Midbrain (tissue), 1 donor: ENCODE results near the gene MACROH2A2.
"Not testable (repeated sequence)": the region's sequence is repeated elsewhere in the genome, so short reads cannot be mapped to it uniquely, and the experiment has no call there.

Source experiments
- DNase-seq: peaks from one replicate; lab custom pipeline; 2025; lab: John Stamatoyannopoulos, UW

Gene MACROH2A2

GRCh38 chr10:70067586-70067985 lies 14.9 kb downstream of the MACROH2A2 start:
- no peak for DNase-seq

DNA sequence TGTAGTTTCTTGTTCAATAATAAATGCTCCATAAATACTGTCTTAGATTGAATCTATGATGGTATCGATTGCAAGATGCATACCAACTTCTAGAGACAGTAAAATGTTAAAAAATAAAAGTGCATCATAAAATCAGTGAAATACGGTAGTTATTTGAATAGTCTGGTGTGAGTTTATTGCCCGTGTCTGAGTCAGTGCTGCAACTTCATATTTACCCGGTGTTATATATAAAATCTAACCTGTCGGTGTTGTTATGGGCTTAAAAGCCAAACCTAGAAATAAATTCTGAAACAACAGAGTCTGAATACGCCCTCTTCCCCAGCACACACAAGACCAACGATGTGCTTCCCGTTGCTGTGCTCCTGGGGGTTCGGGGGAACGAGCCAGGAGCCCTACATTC lies 16.3 kb downstream of the MACROH2A2 start:
- DNase-seq: no peak

GRCh38 chr10:70069346-70069745 lies 16.7 kb downstream of the MACROH2A2 start:
- no peak for DNase-seq

- DNase-seq: no peak
Measured at GRCh38 chr10:70070834-70071233, 18.2 kb downstream of the MACROH2A2 start.

DNA sequence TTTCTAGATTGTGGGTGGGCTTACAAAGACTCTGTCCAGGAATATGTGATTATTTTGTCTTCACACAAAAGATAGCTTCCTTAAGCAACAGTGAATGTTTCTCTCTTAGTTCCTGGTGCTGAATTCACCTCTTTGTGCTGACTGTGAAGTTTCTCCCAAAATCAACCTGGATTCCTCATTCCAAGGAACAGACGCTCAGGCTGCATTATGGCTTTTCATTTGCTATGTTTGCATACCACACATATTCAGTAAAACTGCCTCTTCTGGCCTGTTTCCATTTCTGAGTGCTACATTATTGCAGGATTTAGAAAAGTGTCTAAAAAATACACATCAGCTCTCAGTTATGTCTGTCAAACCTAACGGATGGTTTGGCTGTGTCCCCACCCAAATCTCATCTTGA lies 21.5 kb downstream of the MACROH2A2 start:
- no peak for DNase-seq

DNA sequence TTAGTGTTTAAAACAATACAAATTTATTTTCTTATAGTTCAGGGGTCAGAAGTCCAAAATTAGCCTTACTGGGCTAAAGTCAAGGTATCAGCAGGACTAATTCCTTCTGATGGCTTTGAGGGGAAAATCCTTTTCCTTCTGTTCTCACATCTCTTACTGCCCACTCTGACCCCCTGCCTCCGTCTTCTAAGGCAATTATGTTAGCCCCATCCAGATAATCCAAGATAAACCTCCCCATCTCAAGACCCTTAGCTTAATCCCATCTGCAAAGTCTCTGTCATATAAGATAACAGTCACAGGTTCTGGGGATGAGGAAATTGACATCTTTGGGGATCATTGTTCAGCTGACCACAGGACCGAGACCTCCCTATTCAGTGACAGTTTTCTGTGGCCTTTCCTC lies 22.3 kb downstream of the MACROH2A2 start:
- no peak for DNase-seq

DNA sequence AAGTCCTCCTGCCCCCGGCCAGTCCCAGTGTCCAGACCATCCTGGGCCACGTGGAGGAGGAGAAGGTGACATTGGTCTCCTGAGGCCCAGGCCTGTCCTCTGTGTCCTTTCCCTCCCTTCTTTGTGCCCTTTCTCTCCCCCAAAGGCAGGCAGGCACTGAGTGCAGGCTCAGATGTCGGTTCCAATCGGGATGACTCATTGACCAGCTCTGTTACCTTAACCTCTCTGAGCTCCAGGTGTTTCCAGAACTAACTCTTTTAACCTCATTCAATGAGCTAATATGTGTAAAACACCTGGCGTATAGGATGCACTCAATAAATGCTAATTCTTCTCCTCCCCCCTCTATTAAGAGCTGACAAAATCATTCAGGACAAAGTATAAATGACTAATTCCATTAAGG lies 25.7 kb downstream of the MACROH2A2 start:
- DNase-seq: no peak

GRCh38 chr10:70078937-70079336 lies 26.3 kb downstream of the MACROH2A2 start:
- DNase-seq: no peak

DNA sequence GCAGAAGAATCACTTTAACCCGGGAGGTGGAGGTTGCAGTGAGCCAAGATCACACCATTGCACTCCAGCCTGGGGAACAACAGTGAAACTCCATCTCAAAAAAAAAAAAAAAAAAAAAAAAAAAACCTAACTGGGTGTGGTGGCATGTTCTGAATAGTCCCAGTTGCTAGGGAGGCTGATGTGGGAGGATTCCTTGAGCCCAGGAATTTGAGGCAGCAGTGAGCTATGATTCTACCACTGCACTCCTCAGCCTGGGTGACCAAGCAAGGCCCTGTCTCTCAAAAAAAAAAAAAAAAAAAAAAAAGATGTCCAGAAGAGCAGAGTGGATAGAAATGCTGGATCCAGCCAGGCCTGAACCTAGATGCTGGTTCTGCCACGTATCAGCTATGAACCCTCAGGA lies 28.1 kb downstream of the MACROH2A2 start:
- not testable (repeated sequence) for DNase-seq

DNA sequence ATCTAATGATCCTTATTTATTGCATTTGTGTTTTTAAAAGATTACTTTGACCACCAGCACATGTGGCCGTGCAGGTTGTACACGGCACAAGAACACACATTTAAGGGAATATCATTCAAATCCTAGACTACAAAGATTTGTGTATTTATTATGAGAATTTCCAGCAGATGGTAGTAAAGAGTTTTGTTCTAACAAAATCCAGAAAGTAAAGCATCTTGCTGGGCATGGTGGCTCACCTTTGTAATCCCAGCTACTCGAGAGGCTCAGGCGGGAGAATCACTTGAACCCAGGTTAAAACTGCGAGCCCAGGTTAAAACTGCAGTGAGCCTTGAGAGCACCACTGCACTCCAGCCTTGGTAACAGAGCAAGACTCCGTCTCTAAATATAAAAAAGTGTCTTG lies 31.5 kb downstream of the MACROH2A2 start:
- no peak for DNase-seq

- DNase-seq: no peak
Measured at GRCh38 chr10:70085975-70086613, 33.4 kb downstream of the MACROH2A2 start.

GRCh38 chr10:70087616-70088307 lies 35.1 kb downstream of the MACROH2A2 start:
- DNase-seq: no peak

- DNase-seq: no peak
Measured at GRCh38 chr10:70088308-70088698, 35.7 kb downstream of the MACROH2A2 start.

GRCh38 chr10:70090013-70090412 lies 37.4 kb downstream of the MACROH2A2 start:
- DNase-seq: no peak

DNA sequence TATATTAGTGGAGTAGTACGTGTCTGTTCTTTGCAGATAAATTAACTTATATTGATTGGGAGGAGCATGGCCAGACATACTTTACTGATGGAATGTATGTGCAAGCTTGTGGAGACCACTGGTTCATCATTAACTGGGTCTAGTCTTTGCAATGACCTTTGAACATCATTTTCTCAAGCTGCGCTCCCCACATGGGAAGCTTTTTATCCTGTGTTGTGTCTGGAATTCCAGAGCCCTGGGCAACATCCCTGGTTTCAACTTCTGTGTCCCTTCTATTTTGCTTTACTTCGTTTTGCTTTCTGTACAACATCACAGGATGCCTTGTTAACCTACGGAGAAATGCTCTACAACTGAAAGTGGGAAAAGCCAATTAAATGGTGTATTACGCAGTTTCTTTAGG lies 38.3 kb downstream of the MACROH2A2 start:
- no peak for DNase-seq

DNA sequence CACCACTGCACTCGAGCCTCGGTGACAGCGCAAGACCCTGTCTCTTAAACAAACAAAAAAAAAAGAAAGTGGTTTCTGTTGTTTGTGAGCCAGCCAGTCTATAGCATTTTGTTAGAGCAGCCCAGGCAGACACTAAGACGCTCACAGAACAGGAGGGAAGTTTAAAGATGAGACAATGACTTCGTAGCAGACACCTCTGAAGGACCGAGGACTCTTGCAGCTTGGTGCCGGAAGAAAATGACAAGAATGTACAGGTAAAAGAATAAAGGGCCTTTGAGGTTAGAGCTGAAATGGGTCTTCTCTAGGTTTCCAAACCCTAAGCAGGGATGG lies 39.7 kb downstream of the MACROH2A2 start:
- DNase-seq: no peak

DNA sequence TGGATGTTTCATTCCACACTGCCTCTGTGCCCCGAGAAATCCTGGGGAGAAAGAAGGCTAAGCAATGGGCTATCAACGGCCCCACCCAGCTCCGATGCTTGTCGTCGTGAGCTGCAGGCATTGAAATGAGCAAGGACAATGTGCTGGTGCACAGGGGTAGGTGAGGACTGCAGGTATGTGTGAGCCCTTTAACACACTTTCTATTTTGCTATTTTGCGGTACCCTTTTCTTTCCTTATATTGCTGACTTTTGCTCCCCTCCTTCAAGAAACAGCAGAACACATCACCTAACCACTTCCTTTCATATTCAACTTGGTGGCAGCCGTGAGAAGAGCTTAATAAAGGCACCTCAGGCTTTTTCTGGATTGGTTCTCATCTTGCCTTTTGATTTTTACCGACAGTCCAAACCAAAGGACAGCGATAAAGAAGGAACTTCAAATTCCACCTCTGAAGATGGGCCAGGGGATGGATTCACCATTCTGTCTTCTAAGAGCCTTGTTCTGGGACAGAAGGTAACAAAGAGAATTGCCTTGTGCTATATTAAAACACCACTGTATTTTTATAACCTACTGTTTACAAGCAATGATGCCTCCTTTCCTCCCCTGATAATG lies 40.8 kb downstream of the MACROH2A2 start:
- no peak for DNase-seq

- no peak for DNase-seq
Measured at GRCh38 chr10:70094250-70094649, 41.6 kb downstream of the MACROH2A2 start.

DNA sequence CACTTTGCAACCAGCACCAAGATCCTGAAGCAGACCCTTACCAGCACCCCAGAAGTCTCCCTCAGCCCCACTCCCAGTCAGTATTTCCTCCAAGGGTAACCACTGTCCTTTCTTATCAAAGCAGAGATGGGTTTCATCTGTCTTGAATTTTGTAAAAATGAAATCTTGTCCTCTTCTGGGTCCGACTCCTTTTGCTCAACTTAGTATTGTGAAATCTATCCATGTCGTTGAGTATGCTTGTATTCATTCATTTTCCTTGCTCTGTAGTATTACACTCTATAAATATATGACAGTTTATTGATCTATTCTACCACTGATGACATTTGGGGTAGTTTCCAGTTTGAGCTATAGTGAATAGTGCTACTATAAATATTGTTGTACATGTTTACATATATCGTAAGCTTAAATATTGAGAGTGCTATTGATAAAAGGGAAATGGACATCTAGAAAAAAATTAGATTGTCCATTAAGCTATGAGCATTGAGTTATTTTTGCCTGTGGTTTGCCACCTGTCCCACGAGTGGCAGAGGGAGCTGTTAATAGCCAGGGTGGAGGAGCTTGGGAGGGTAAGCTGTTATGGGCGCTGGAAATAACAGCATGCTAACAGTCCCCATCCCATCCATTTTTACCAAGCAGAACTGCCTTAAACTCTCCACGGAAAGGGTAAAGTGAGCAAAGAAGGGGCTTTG lies 43.5 kb downstream of the MACROH2A2 start:
- DNase-seq: no peak

DNA sequence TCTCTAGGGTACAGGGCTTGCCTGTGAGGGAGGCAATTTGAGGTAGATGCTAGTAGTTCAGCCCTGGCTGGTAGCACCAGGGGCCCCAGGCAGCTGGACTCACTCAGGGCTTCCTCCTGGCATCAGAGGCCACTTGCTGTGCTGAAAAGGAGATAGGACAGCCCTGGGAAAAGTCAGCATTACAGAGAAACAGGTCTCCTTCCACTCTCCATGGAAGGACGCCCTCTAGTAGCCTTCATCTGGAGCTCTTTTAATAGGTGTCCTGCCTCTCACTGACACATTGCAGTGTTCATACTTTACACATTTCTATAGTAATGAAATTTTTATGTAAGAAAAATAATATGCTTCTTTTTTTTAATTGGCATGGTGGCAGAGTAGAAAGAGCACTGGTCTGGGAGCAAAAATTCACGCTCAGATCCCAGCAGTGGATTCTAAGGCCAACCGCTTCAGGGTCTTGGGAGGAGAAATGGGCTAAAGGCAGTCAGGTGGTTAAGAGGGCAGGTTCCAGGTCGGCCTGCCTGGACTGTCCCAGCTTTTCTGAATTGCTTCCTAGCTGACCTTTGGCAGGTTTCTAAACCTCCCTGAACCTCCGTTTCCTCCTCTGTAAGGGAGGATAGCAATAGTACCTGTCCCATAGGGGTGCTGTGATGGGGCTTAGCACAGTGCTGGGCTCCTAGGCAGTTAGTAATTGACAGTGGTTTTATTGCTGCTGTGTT lies 44.2 kb downstream of the MACROH2A2 start:
- DNase-seq: no peak

- DNase-seq: no peak
Measured at GRCh38 chr10:70097459-70097858, 44.8 kb downstream of the MACROH2A2 start.

DNA sequence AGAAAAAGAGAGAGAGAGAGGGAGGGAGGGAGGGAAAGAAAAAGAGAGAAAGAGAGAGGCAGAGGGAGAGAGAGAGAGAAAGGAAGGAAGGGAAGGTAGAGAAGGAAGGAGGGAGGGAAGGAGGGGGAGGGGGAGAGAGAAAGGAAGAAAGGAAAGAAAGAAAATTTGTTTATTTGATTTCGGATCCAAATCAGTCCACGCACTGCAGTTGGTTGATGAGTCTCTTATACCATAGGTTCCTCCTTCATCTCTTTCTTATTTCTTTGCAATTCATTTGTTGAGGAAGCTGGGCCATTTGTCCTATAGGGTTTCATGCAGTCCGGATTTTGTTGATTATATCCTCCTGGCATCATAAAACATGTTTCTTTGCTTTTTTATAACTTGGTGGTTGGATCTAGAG lies 45.6 kb downstream of the MACROH2A2 start:
- no peak for DNase-seq
